Fibroblast of skin of left quadriceps (primary cell): ENCODE results near the gene MAGI1.

Experiments used
- DNase-seq, 2 experiments: peaks; one replicate each; pipeline ENCODE4 v3.0.0-alpha.2; 2013; ENCODE audit warnings: low read depth in 2 of 2

The MAGI1 gene

DNA sequence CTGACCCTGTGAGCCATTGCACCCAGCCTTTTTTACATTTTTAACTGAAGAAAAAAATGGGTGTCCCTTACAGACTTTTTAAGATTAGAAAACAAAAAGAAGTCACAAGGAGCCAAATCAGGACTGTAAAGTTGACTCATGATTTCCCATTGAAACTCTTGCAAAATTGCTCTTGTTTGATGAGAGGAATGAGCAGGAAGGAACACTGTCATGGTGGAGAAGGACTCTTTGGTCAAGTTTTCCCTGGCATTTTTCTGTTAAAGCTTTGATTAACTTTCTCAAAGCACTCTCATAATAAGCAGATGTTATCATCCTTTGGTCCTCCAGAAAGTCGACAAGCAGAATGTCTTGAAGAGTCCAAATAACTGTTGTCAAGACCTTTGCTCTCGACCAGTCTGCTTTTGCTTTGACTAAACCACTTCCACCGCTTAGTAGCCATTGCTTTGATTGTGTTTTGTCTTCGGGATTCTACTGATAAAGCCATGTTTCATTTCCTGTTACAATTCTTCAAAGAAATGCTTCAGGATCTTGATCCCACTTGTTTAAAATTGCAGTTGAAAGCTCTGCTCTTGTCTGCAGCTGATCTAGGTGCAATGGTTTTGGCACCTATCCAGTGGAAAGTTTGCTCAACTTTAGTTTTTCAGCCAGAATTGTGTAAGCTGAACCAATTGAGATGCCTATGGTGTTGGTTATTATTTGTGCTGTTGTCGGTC, 369.4 kb downstream of the MAGI1 start:
- DNase-seq = peak in 1 of 2 experiments; percentile 28

DNA sequence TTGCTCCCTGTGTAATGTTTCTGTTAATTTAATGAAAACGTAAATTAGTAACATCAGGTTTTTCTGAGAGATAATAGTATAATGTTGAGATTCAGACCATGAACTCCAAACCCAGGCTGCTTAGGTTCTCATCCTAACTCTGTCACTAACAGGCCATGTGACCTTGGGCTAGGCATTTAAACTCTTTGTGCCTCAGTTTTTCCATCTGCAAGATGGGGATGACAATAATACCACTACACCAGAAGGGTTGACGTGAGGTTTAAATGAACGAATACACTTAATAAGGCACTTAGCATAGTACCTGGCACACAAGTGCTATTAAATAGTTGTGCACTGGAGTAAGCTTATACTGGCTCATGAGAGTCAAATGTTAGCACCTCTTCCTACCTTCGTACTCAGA, 370.8 kb downstream of the MAGI1 start:
- DNase-seq = no peak

GRCh38 chr3:65666448-65667091, 372.1 kb downstream of the MAGI1 start:
- DNase-seq = peak; percentile 46 to 52

GRCh38 chr3:65665915-65666314, 372.8 kb downstream of the MAGI1 start:
- no peak for DNase-seq

- no peak for DNase-seq
Observed at GRCh38 chr3:65664931-65665330, 373.8 kb downstream of the MAGI1 start.

DNA sequence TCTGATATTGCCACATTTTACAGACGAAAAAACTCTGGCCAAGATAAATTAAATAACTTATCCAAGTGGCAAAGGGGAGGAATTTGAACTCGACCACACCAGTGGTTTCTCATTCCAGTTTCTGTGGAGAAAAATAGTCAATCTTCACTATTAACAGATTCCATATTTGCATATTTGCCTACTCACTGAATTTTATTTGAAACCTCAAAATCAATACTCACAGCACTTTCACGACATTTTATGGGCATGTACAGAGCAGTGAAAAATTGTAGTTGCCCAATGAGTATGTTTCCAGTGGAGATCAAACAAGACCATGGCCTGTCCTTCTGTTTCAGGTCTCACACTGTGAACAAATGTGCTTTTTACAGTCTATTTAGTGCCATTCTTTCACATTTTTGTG, 374.3 kb downstream of the MAGI1 start:
- no peak for DNase-seq

- no peak for DNase-seq
Observed at GRCh38 chr3:65662095-65662494, 376.6 kb downstream of the MAGI1 start.

GRCh38 chr3:65660000-65660598, 378.6 kb downstream of the MAGI1 start:
- no peak for DNase-seq

DNA sequence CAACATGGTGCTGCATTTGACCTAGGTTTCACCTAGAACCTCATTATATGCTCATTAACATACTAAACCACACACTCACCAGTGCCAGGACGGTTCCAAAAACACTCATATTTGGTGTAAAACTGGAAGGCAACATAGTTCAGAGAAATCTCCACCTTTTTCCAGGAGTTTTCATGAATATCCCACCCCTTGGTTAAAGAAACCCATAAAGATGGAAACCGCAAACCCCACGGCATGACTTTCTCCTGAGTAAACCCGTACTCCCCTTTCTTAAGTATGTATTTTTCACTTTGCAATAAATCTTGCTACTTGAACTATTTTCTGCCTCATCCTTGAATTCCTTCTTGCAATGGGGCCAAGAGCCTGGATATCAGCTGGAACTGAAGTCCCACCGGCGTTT, 379.3 kb downstream of the MAGI1 start:
- DNase-seq = no peak

- no peak for DNase-seq
Observed at GRCh38 chr3:65658401-65658800, 380.3 kb downstream of the MAGI1 start.

- DNase-seq = no peak
Observed at GRCh38 chr3:65655061-65655460, 383.7 kb downstream of the MAGI1 start.

DNA sequence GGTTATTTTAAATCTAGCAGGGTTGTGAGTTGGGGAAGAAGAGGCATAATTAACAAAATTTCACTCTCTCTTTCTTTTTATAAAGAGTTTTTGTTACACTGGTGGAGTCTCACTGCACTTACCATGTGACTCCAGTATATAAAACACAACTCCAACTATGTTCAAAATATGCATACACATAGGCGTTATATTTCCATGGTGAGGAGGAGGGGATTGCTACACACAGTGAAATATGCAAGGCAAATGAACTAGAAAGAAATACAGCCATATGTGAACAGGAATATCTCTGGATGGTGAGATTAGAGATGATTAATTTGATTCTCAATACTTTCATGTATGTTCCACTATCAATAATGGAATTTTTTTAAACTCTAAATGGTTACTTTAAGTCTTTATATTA, 385.0 kb downstream of the MAGI1 start:
- no peak for DNase-seq

DNA sequence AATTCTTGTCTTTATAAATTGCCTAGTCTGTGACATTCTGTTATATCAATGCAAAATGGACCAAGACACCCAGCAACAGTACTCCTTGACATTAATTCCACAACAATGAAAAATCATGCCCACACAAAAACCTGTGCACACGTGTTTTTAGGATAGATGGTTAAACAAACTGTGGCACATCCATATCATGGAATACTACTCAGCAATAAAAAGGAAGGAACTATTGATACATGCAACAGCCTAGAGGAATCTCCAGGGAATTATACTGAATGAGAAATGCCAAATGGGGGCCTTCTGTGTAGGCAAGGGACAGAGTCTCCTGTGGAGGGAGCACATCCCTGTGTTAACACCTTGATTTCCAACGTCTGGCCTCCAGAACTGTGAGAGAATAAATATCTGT, 388.5 kb downstream of the MAGI1 start:
- no peak for DNase-seq

- no peak for DNase-seq
Observed at GRCh38 chr3:65647369-65647768, 391.3 kb downstream of the MAGI1 start.

- no peak for DNase-seq
Observed at GRCh38 chr3:65642883-65643282, 395.8 kb downstream of the MAGI1 start.

DNA sequence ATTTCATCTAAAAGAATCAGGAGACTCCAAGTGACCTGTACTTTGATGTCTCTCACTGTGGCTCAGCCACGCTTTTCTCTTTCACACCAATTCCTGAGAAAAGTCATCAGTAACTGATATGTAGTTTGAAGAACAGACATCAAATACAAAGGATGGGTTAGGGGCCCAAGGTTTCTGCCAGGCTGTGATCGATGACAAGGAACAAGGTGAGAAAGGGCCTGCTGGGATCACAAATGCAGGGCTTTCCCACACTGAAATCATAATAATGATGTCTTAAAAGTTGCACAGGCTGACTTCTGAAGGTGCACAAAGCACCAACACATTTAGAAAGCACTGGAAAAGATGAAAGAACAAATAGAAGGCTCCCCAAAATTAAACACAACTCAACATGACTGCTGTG, 396.9 kb downstream of the MAGI1 start:
- no peak for DNase-seq

- no peak for DNase-seq
Observed at GRCh38 chr3:65641045-65641444, 397.7 kb downstream of the MAGI1 start.

GRCh38 chr3:65639444-65639843, 399.3 kb downstream of the MAGI1 start:
- DNase-seq = no peak

DNA sequence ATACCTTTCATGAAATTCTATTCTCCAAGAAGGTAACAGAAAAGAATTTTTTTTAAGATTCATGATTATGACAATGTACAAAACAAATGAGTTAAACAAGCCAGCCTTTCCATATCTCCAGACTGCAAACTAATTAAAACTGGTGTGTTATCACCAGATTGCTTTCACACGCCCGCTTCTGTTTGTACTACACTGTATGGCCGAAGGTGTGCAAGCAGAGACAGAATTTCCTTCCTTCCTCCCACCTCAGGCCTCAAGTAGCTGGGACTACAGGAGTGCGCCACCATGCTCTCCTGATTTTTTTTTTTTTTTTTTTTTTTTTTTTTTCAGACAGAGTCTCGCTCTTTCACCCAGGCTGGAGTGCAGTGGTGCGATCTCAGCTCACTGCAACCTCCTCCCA, 400.4 kb downstream of the MAGI1 start:
- no peak for DNase-seq

GRCh38 chr3:65636326-65636725, 402.4 kb downstream of the MAGI1 start:
- no peak for DNase-seq

DNA sequence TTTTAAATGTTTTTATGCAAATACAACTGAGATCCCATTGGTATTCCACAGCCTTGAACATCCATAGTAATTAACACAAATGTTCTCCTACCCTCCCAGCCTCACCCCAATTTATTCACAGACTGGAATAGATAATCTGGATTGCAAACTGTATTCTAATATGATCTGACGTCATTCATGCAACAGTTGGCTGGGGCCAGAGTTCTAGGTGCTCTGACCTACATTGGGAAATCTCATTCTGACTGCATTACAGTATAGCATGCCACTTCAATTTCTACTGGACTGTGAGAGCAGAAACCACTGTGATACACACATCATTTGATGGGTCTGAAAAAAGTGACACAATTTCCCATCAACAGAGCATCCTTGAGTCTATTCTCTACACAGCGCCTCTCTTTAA, 403.1 kb downstream of the MAGI1 start:
- no peak for DNase-seq

DNA sequence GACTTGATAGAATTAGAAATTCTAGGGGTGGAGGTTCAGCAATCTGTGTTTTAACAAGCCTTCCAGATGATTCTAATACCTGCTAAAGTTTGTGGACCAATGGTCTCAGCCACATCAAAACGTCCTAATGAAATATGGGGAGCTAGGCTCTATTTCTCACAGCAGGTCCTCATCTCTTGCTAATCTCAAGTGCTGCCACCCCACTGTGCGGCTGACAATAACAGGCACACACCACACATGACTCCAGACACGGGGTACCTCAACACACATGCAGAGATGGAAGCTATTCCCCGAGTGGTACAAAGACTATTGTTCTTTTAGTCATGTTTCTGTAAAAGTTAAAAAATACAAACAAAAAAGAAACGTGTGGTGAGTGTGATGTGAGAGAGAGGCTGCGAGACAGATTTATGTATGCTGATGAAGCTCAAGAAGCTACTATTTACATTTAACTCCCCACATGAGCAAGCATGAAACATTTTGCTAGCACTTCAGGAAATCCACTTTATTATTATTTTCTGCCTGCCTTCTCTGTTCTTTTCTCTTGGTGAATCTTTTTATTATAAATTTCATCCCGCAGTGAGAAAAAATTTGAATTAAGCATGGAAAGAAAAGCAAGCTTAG, 405.6 kb downstream of the MAGI1 start:
- no peak for DNase-seq

- DNase-seq = no peak
Observed at GRCh38 chr3:65632414-65632813, 406.3 kb downstream of the MAGI1 start.
